HG02938 (cell line): Measurements from ENCODE around the gene MRTFA.
"Not testable (repeated sequence)": the region's sequence is repeated elsewhere in the genome, so short reads cannot be mapped to it uniquely, and the experiment has no call there.

Experiments
- ATAC-seq: cut with Tn5 transposase; IDR thresholded peaks from one replicate; pipeline ENCODE4 v1.9.1; 2021; ENCODE audit warnings: mild to moderate bottlenecking, moderate library complexity; ENCODE audit not compliant: unreplicated experiment

MRTFA gene

DNA sequence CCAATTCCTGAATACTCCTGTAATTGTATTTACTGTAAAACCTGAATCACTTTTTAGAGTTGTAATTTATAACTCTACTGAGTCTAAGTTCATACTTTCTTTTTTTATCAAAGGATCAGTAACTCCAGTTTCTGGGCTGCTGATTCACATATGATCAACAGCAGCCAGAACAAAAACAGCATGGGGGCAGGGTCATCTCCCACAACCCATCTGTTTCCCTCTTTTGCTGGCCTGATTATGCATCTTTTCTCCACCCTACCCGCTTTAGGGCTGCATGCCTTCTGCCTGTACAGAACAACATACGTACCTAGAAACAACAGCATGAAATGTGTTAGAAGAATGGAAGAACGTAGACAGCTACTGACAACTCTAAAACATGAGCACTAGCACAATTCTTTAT lies 76.0 kb downstream of the MRTFA start:
- no peak for ATAC-seq

GRCh38 chr22:40557972-40558371 lies 78.5 kb downstream of the MRTFA start:
- no peak for ATAC-seq

DNA sequence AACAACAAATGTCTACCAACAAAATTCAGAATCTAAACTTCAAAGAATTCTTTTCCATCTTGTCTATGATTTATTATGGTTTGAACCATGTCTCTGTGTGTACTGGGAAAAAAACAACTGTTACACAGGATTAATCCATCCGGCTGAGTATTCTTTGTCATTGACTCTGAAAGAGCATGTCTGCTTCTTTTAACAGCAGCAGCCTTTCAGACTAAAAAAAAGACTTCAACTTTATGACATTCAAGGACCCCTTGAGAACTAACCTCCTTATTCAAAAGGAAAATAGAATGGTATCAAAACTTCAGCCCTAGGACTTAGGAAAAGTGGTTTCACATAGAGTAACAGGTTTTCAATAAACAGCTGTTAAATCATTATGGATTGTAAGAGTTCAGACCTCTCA lies 79.9 kb downstream of the MRTFA start:
- no peak for ATAC-seq

DNA sequence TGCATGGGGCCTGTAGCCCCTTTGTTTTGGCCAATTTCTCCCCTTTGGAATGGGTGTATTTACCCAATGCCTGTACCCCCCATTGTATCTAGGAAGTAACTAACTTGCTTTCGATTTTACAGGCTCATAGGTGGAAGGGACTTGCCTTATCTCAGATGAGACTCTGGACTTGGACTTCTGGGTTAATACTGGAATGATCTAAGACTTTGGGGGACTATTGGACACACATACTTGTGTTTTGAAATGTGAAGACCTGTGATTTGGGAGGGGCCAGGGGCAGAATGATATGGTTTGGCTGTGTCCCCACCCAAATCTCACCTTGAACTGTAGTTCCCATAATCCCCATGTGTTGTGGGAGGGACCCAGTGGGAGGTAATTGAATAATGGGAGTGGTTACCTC lies 82.5 kb downstream of the MRTFA start:
- not testable (repeated sequence) for ATAC-seq

DNA sequence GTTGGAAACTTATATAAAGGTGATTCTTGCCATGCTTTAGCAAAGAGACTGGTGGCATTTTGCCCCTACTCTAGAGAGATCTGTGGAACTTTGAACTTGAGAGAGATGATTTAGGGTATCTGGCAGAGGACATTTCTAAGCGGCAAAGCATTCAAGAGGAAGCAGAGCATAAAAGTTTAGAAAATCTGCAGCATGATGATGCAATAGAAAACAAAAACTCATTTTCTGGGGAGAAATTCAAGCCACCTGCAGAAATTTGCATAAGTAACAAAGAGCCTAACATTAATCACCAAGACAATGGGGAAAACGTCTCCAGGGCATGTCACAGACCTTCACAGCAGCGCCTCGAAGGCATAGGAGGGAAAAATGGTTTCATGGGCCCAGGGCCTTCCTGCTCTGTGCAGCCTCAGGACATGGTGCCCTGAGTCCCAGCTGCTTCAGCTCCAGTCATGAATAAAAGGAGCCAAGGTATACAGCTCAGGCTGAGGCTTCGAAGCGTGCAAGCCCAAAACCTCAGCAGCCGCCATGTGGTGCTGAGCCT lies 83.4 kb downstream of the MRTFA start:
- no peak for ATAC-seq

DNA sequence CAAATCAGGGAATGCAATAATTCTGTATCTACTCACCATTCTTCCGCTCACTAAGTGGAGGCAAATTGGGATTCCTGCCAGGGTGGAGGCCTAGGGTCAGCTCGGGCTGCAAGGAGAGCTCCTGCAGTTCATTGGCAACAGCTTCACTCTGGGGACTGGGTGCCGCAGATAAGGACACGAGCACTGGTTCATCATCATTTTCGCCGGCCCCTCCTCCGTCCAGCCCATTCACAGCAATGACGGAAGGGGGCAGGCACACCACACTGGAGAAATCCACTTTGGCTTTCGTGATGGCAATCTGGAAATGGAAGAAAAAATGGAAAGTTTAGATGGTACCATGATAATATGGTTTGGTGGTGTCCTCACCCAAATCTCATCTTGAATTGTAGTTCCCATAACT lies 84.4 kb downstream of the MRTFA start:
- no peak for ATAC-seq

DNA sequence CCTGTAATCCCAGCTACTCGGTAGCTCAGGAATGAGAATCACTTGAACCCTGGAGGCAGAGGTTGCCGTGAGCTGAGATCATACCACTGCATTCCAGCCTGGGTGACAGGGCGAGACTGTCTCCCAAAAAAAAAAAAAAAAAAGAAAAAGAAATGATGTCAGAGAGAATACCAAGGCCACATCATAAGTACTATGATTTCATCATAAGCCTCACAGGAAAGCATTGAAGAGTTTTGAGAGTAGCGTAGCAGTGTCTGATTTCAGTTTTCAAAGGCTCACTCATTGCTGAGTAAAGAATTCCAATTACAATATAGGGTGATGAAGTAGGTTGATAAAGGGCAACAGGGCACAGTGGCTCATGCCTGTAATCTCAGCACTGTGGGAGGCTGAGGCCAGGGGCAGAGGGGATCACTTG lies 88.8 kb downstream of the MRTFA start:
- ATAC-seq: no peak

- no peak for ATAC-seq
Observed at GRCh38 chr22:40544758-40545157, 91.8 kb downstream of the MRTFA start.

DNA sequence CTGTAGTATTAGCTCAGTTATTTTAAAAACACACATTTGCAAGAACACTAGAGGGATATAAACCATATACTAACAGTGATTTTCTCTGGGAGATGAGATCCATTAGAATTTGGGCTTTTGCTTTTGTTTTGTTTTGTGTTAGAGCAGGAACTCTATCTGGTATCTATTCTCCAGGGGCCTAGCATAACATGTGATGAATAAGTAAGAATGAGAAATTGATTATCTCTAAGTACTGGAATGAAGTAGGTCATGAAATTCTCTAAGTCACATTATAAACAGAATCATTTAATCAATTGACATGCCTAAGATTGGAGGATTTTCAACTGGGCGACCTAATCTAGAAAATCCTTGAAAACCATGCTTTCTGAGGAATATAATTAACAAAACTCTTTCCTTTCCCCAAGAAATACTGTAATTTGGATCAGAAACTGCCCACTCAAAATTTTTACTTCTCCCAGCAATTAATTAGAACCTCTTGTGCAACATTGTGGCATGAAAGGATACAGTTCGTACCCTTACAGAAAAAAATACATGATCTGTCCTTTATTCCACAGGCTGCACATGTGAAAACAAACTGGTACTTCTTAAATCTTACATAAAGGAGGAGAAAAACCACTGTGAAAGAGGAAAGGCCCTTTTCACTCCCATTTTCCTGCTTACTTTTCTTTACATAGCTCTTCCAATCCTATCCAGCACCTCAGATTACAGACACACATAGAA lies 93.5 kb downstream of the MRTFA start:
- no peak for ATAC-seq

- no peak for ATAC-seq
Observed at GRCh38 chr22:40541300-40541699, 95.2 kb downstream of the MRTFA start.

DNA sequence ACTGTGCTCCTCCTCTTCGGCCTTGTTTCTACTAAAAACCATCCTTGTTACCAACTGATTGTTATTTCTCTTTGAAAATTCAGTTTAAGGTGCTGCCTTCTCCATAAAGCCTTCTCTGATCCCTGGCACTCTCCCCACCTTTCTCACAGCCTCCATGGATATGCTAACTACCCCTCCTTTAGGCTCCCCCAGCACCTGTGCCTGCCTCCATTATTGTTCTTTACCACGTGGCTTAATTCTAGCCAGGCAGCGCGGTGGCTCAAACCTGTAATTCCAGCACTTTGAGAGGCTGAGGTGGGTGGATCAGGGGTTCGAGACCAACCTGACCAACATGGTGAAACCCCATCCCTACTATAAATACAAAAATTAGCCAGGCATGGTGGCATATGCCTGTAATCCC lies 96.3 kb downstream of the MRTFA start:
- no peak for ATAC-seq

- ATAC-seq: not testable (repeated sequence)
Observed at GRCh38 chr22:40536149-40536548, 100.4 kb downstream of the MRTFA start.

- ATAC-seq: no peak
Observed at GRCh38 chr22:40535642-40536041, 100.9 kb downstream of the MRTFA start.

DNA sequence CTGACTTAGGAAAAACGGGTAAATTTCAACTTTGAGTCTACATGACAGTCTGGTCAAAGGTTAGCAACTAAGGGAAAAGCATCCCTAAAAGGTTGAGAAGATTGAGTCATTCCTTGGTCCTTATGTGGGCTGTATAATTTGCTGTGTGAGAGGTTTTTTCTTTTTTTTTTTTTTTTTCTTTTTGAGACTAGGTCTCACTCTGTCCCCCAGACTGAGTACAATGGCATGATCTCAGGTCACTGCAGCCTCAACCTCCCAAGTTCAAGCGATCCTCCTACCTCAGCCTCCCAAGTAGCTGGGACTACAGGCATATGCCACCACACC lies 101.4 kb downstream of the MRTFA start:
- ATAC-seq: no peak

DNA sequence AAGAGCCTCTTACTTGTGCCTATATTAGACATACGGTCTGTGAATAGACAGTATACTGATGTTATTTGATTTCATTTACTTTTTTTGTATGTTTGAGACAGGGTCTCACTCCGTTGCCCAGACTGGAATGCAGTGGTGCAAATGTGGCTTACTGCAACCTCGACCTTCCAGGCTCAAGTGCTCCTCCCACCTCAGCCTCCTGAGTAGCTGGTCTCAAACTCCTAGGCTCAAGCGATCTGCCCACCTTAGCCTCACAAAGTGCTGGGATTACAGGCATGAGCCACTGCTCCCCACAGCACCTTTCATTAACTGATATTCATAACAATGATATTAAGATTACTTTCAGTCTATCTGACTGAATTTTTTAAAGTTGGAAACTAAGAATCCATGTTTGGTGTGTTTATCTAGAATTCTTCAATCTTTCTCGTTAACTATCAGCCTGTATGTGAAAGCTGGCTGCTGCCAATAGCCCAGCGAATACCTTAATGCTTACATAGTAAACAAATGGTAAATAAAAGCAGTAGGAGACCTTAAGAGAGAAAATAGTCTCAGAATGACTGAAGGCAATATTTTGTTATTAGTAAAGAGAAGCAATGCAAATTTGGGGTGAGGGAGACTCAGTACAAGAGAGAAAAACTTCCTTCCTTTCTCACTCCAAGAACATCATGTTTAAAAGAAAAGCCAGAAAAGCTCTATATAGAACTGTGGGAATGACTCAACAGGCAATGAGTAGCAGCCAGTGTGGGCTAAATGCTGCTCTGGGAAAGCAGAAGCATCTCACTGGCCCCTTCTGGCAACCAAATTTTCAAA lies 101.9 kb downstream of the MRTFA start:
- ATAC-seq: no peak

DNA sequence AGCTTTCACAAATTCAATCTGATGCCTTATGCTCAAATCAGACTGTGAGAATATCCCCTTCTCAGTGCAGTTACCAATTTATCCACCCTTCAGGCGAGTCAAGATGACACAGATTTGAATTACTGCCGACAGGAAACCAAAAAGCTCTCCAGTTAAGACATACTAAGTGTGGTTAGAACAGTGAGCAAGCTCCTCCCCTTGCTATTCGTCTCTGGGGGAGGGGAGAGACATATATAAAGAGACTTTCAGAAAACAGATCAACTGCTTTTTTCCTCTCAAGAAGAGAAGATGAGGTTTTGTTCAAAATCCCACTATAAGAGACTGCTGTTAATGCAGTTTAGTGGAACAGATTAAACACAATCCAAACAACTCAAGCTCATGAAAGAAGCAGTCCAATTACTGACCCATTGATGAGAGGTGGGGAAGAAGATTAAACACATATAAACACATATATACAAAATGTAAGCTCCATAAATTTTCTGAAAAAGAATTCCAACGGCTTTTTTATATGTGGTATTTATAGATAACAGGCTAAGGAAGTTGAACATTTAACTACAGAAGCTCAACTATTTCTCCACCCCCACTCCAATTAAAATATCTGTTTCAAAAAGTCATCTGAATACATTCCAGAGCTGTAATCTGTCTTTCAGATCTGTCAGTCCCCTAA lies 102.7 kb downstream of the MRTFA start:
- peak; percentile 75 for ATAC-seq

- no peak for ATAC-seq
Observed at GRCh38 chr22:40531951-40532900, 104.3 kb downstream of the MRTFA start.

DNA sequence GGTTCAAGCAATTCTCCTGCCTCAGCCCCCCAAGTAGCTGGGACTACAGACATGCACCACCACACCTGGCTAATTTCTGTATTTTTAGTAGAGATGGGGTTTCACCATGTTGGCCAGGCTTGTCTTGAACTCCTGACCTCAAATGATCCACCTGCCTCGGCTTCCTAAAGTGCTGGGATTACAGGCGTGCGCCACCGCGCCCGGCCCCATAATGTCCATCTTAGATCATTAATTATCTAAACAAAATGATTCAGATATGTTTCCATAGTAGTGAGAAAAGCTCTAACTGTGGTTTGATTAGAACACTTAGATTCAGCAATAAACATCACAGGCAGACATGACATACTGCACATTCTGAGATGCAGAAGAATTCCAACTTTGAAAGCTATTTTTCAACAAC lies 106.1 kb downstream of the MRTFA start:
- ATAC-seq: not testable (repeated sequence)

DNA sequence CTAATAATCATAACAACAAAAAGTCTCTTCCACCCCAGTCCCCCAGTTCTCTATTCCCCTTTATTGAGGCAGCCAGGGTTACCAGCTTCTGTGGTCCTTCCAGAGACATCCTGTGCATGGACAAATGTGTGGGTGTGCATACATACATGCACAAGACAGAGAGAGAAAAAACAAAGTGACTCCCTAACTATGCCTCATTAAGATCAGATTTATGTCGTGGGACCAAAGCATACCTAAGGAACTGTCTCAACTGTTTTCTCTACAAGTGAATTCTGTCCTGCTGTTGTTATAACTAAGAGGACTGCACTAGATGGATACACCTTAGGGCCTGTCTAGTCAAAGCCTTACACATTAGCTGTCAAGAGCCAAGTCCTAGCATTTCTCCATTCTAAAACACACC lies 106.7 kb downstream of the MRTFA start:
- ATAC-seq: no peak

GRCh38 chr22:40526960-40527359 lies 109.6 kb downstream of the MRTFA start:
- ATAC-seq: no peak
